H1 (cell line): ENCODE measurements around the gene BAZ2B. TPM values are rescaled to one million over a fixed set of nuclear protein-coding genes. Genes with fewer than 3 reads are reported as not detected.

Source experiments
- CTCF ChIA-PET: fragments of 300-600 bp; sonication (Branson Sonifier 250); formaldehyde crosslinking; loops from one replicate; lab custom pipeline; 2021; ENCODE audit not compliant: partially characterized antibody; lab: Charles Lee
- POLR2A ChIA-PET: fragments of 300-600 bp; sonication (Branson Sonifier 250); formaldehyde crosslinking; loops from one replicate; lab custom pipeline; 2021; ENCODE audit warnings: inconsistent platforms; ENCODE audit not compliant: partially characterized antibody; lab: Charles Lee
- DNase-seq, 2 experiments: peaks; one replicate each; pipeline versions ENCODE4 v3.0.0 to v3.0.0-alpha.2; 2010 to 2022; ENCODE audit warnings: low spot score in 2 of 2, low read depth in 1 of 2, mixed read lengths in 1 of 2
- FAIRE-seq: peaks from 2 replicates; lab custom pipeline; 2011; peaks lifted over from hg19 to GRCh38; lab: Jason Lieb, UNC
- H2AFZ ChIP-seq: 2 replicates; pipeline ENCODE4 v1.8.1; 2012; ENCODE audit warnings: low read length, inconsistent platforms
- H2AK5ac ChIP-seq: 2 replicates; pipeline ENCODE4 v1.6.1; 2013; ENCODE audit warnings: low read depth, low read length
- H2BK120ac ChIP-seq: replicated peaks from 2 replicates; pipeline ENCODE3; 2013; ENCODE audit warnings: low read depth, low read length, inconsistent platforms
- H2BK12ac ChIP-seq: 2 replicates; pipeline ENCODE4 v1.6.1; 2013; ENCODE audit warnings: low read depth, low read length
- H2BK15ac ChIP-seq: 2 replicates; pipeline ENCODE4 v1.6.1; 2013; ENCODE audit warnings: low read length
- H2BK20ac ChIP-seq: 2 replicates; pipeline ENCODE4 v1.6.1; 2013; ENCODE audit warnings: low read length
- H2BK5ac ChIP-seq: 2 replicates; pipeline ENCODE4 v1.6.1; 2013; ENCODE audit warnings: low read depth, low read length
- H3K14ac ChIP-seq: 2 replicates; pipeline ENCODE4 v1.6.1; 2013; ENCODE audit warnings: inconsistent platforms; ENCODE audit not compliant: insufficient read length
- H3K18ac ChIP-seq: 2 replicates; pipeline ENCODE4 v1.6.1; 2013; ENCODE audit warnings: low read length; ENCODE audit errors: extremely low read depth
- H3K23ac ChIP-seq: 2 replicates; pipeline ENCODE4 v1.6.1; 2013; ENCODE audit warnings: inconsistent platforms; ENCODE audit not compliant: insufficient read length
- H3K23me2 ChIP-seq: 2 replicates; pipeline ENCODE4 v1.6.1; 2013; ENCODE audit warnings: low read depth, low read length
- H3K27ac ChIP-seq: 2 replicates; pipeline ENCODE4 v1.6.1; 2011; ENCODE audit warnings: low read depth, low read length, inconsistent platforms
- H3K27me3 ChIP-seq, 4 experiments: replicated peaks in 1 of 4; 1 replicate in 1 of 4; 2 replicates in 3 of 4; pipeline versions ENCODE4 v1.6.1 to v1.8.1; 2011 to 2013; ENCODE audit warnings: low read length in 3 of 4, mild to moderate bottlenecking in 3 of 4, inconsistent platforms in 2 of 4, mixed read lengths in 2 of 4, moderate library complexity in 1 of 4; ENCODE audit not compliant: control insufficient read depth in 3 of 4, insufficient read depth in 3 of 4; ENCODE audit errors: extremely low read depth in 1 of 4
- H3K36me3 ChIP-seq, 4 experiments: 2 replicates each; pipeline versions ENCODE4 v1.6.1 to v1.8.1; 2011 to 2013; ENCODE audit warnings: mild to moderate bottlenecking in 4 of 4, low read length in 3 of 4, moderate library complexity in 2 of 4, control low read depth in 1 of 4, inconsistent platforms in 1 of 4; ENCODE audit not compliant: insufficient read depth in 4 of 4, control insufficient read depth in 2 of 4
- H3K4ac ChIP-seq: replicated peaks from 2 replicates; pipeline ENCODE3; 2013; ENCODE audit warnings: low read length, low read depth, mixed read lengths, inconsistent platforms; ENCODE audit not compliant: insufficient read length
- H3K4me1 ChIP-seq, 4 experiments: replicated peaks in 1 of 4; 1 replicate in 1 of 4; 2 replicates in 3 of 4; pipeline versions ENCODE4 v1.6.1 to v1.8.1; 2011 to 2013; ENCODE audit warnings: low read length in 3 of 4, inconsistent platforms in 2 of 4, mixed read lengths in 1 of 4; ENCODE audit not compliant: insufficient read depth in 4 of 4, control insufficient read depth in 3 of 4
- H3K4me2 ChIP-seq, 2 experiments: 2 replicates each; pipeline versions ENCODE4 v1.6.1 to v1.8.1; 2011 to 2013; ENCODE audit warnings: low read depth in 2 of 2, low read length in 2 of 2, control low read depth in 1 of 2, inconsistent platforms in 1 of 2, mild to moderate bottlenecking in 1 of 2; ENCODE audit not compliant: insufficient read depth in 1 of 2
- H3K4me3 ChIP-seq, 4 experiments: fragments of 200-600, 300-600 bp in 1 of 4; sonication (generic), shearing (Covaris generic), sonication (Bioruptor Twin) in 1 of 4; 2 replicates each; pipeline versions ENCODE4 v1.5.1 to v1.8.1; 2011 to 2016; ENCODE audit warnings: low read length in 4 of 4, low read depth in 3 of 4, control low read depth in 2 of 4, inconsistent platforms in 2 of 4, mild to moderate bottlenecking in 2 of 4, mixed read lengths in 1 of 4, moderate library complexity in 1 of 4; ENCODE audit not compliant: insufficient read depth in 2 of 4; ENCODE audit errors: extremely low read depth in 1 of 4
- H3K56ac ChIP-seq: replicated peaks from 2 replicates; pipeline ENCODE3; 2013; ENCODE audit warnings: low read depth, mild to moderate bottlenecking, mixed read lengths, low read length, inconsistent platforms; ENCODE audit not compliant: insufficient read length
- H3K79me1 ChIP-seq: 2 replicates; pipeline ENCODE4 v1.6.1; 2013; ENCODE audit warnings: low read depth, low read length, control low read depth
- H3K79me2 ChIP-seq, 2 experiments: 2 replicates each; pipeline versions ENCODE4 v1.6.1 to v1.8.1; 2012 to 2013; ENCODE audit warnings: low read length in 2 of 2, mild to moderate bottlenecking in 2 of 2, inconsistent platforms in 1 of 2; ENCODE audit not compliant: insufficient read depth in 2 of 2, control insufficient read depth in 1 of 2
- H3K9ac ChIP-seq, 4 experiments: replicated peaks in 1 of 4; 1 replicate in 1 of 4; 2 replicates in 3 of 4; pipeline versions ENCODE4 v1.6.1 to v1.8.1; 2011 to 2013; ENCODE audit warnings: low read depth in 3 of 4, low read length in 3 of 4, control low read depth in 2 of 4, mild to moderate bottlenecking in 2 of 4, moderate library complexity in 2 of 4, inconsistent platforms in 1 of 4; ENCODE audit errors: extremely low read depth in 1 of 4
- H3K9me3 ChIP-seq, 2 experiments: 2 replicates each; pipeline versions ENCODE4 v1.6.1 to v1.8.1; 2012 to 2013; ENCODE audit warnings: mild to moderate bottlenecking in 2 of 2, moderate library complexity in 2 of 2, control low read depth in 1 of 2, inconsistent platforms in 1 of 2, low read depth in 1 of 2, low read length in 1 of 2, mixed read lengths in 1 of 2; ENCODE audit not compliant: insufficient read depth in 2 of 2
- H4K20me1 ChIP-seq, 2 experiments: replicated peaks in 1 of 2; 2 replicates each; pipeline versions ENCODE3 to v1.8.1; 2011 to 2013; ENCODE audit warnings: inconsistent platforms in 2 of 2, low read length in 2 of 2, mild to moderate bottlenecking in 1 of 2; ENCODE audit not compliant: insufficient read depth in 2 of 2, control insufficient read depth in 1 of 2
- H4K5ac ChIP-seq: 2 replicates; pipeline ENCODE4 v1.6.1; 2013; ENCODE audit warnings: low read length, low read depth, mixed read lengths, inconsistent platforms; ENCODE audit not compliant: insufficient read length
- H4K8ac ChIP-seq: 2 replicates; pipeline ENCODE4 v1.8.0; 2013; ENCODE audit warnings: mild to moderate bottlenecking, moderate library complexity, low read length, inconsistent platforms; ENCODE audit not compliant: insufficient read depth; ENCODE audit errors: extremely low read depth
- H4K91ac ChIP-seq: replicated peaks from 2 replicates; pipeline ENCODE3; 2013; ENCODE audit warnings: low read length, mixed read lengths, inconsistent platforms; ENCODE audit not compliant: insufficient read length
- polyA plus RNA-seq, 7 experiments: library from polyadenylated mRNA; depleted of rRNA in 3 of 7; stranded (reverse) in 5 of 7; unstranded in 2 of 7; fragments of >200 nt in 5 of 7; fragments of 200-250 nt in 2 of 7; gene quantifications; 1 replicate in 5 of 7; 2 replicates in 1 of 7; 4 replicates in 1 of 7; pipeline versions ENCODE4 v1.2.1 to v1.2.3, GENCODE V29; 2011 to 2013; ENCODE audit warnings: missing spikeins in 2 of 7, mixed read lengths in 2 of 7
- total RNA-seq: library from RNA; stranded (reverse); fragmentation: NEBNext Ultra II Directional; extraction: Animal tissue kit (Norgen Biotek cat#: 25700); gene quantifications from 2 replicates; pipeline ENCODE4 v1.2.1, GENCODE V29; 2021
- TF ChIP-seq, protein P1 (sequence below): fragments of 300-600 bp; sonication (generic); IDR thresholded peaks from 2 replicates; pipeline ENCODE4 v1.7.1; 2012; ENCODE audit warnings: low read length, moderate library complexity, mild to moderate bottlenecking, inconsistent platforms; ENCODE audit not compliant: insufficient replicate concordance

BAZ2B gene
- total and polyA plus RNA-seq, 2 of the 8 experiments (the other 6 are each of a cell fraction or from before 2014, with no cell fraction given), result 15.2 to 46.3 TPM

DNA sequence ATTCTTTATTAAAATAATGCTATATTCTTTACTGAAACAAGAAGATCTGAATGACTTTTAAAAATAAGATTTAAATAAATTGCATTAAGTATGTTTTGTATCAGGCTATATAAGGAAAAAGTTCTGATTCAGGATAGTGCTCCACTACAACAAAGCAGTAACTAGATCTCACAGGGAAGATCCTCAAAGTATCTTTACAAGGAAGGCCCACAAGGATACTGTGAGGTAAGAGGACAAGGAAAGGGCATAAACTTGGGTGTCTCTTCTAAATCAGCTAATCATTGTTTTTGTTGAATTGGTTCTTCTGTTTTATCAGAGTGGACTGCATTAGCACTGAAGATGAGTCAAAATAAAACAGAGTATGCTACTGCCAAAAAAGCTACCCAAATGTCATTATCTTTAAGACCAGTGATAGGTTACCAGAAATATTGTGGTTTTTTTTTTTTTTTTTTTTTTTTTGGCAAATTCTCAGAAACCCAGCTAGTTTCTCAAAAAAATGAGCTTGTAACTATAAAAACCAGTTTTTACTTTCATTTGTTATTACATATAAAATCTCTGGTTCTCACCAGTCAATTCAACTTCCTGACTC lies 160.9 kb downstream of the BAZ2B start:
- no peak overlapping the region for H3K9ac ChIP-seq
- H3K36me3 ChIP-seq, result no peaks in the 10 kb centered on the region
- H3K4me2 ChIP-seq, result no peak overlapping the region
- no peaks in the 10 kb centered on the region for H3K4me1 ChIP-seq
- POLR2A ChIA-PET, result no interaction called here
- H2BK15ac ChIP-seq, result no peak overlapping the region
- H3K14ac ChIP-seq, result no peak overlapping the region
- H3K23me2 ChIP-seq, result no peaks in the 10 kb centered on the region
- no peak overlapping the region for H3K18ac ChIP-seq
- H3K79me2 ChIP-seq, result no peaks in the 10 kb centered on the region
- H3K27me3 ChIP-seq, result no peaks in the 10 kb centered on the region
- H2AK5ac ChIP-seq, result no peak overlapping the region
- no peak overlapping the region for H4K91ac ChIP-seq
- H3K4me3 ChIP-seq, result no peak overlapping the region
- no peak overlapping the region for H3K27ac ChIP-seq
- no peak overlapping the region for H3K56ac ChIP-seq
- H3K79me1 ChIP-seq, result no peaks in the 10 kb centered on the region
- no peak overlapping the region for H2BK120ac ChIP-seq
- no peak overlapping the region for H3K23ac ChIP-seq
- CTCF ChIA-PET, result no interaction called here
- no peak overlapping the region for H2BK12ac ChIP-seq
- no peak overlapping the region for H2BK5ac ChIP-seq
- no peak overlapping the region for H2AFZ ChIP-seq
- no peaks in the 10 kb centered on the region for H3K9me3 ChIP-seq
- peaks cover 0 to 3% of the 10 kb centered on the region in 2 experiments for H4K20me1 ChIP-seq
- no peak overlapping the region for H4K5ac ChIP-seq
- no peak overlapping the region for H2BK20ac ChIP-seq
- H4K8ac ChIP-seq, result no peak overlapping the region
- DNase-seq, result no peak
- no peak overlapping the region for H3K4ac ChIP-seq
- no peak for FAIRE-seq
- TF ChIP-seq, protein P1, sequence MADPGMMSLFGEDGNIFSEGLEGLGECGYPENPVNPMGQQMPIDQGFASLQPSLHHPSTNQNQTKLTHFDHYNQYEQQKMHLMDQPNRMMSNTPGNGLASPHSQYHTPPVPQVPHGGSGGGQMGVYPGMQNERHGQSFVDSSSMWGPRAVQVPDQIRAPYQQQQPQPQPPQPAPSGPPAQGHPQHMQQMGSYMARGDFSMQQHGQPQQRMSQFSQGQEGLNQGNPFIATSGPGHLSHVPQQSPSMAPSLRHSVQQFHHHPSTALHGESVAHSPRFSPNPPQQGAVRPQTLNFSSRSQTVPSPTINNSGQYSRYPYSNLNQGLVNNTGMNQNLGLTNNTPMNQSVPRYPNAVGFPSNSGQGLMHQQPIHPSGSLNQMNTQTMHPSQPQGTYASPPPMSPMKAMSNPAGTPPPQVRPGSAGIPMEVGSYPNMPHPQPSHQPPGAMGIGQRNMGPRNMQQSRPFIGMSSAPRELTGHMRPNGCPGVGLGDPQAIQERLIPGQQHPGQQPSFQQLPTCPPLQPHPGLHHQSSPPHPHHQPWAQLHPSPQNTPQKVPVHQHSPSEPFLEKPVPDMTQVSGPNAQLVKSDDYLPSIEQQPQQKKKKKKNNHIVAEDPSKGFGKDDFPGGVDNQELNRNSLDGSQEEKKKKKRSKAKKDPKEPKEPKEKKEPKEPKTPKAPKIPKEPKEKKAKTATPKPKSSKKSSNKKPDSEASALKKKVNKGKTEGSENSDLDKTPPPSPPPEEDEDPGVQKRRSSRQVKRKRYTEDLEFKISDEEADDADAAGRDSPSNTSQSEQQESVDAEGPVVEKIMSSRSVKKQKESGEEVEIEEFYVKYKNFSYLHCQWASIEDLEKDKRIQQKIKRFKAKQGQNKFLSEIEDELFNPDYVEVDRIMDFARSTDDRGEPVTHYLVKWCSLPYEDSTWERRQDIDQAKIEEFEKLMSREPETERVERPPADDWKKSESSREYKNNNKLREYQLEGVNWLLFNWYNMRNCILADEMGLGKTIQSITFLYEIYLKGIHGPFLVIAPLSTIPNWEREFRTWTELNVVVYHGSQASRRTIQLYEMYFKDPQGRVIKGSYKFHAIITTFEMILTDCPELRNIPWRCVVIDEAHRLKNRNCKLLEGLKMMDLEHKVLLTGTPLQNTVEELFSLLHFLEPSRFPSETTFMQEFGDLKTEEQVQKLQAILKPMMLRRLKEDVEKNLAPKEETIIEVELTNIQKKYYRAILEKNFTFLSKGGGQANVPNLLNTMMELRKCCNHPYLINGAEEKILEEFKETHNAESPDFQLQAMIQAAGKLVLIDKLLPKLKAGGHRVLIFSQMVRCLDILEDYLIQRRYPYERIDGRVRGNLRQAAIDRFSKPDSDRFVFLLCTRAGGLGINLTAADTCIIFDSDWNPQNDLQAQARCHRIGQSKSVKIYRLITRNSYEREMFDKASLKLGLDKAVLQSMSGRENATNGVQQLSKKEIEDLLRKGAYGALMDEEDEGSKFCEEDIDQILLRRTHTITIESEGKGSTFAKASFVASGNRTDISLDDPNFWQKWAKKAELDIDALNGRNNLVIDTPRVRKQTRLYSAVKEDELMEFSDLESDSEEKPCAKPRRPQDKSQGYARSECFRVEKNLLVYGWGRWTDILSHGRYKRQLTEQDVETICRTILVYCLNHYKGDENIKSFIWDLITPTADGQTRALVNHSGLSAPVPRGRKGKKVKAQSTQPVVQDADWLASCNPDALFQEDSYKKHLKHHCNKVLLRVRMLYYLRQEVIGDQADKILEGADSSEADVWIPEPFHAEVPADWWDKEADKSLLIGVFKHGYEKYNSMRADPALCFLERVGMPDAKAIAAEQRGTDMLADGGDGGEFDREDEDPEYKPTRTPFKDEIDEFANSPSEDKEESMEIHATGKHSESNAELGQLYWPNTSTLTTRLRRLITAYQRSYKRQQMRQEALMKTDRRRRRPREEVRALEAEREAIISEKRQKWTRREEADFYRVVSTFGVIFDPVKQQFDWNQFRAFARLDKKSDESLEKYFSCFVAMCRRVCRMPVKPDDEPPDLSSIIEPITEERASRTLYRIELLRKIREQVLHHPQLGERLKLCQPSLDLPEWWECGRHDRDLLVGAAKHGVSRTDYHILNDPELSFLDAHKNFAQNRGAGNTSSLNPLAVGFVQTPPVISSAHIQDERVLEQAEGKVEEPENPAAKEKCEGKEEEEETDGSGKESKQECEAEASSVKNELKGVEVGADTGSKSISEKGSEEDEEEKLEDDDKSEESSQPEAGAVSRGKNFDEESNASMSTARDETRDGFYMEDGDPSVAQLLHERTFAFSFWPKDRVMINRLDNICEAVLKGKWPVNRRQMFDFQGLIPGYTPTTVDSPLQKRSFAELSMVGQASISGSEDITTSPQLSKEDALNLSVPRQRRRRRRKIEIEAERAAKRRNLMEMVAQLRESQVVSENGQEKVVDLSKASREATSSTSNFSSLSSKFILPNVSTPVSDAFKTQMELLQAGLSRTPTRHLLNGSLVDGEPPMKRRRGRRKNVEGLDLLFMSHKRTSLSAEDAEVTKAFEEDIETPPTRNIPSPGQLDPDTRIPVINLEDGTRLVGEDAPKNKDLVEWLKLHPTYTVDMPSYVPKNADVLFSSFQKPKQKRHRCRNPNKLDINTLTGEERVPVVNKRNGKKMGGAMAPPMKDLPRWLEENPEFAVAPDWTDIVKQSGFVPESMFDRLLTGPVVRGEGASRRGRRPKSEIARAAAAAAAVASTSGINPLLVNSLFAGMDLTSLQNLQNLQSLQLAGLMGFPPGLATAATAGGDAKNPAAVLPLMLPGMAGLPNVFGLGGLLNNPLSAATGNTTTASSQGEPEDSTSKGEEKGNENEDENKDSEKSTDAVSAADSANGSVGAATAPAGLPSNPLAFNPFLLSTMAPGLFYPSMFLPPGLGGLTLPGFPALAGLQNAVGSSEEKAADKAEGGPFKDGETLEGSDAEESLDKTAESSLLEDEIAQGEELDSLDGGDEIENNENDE, result no peak
